ENCODE data around the gene FAM185A.

DNA sequence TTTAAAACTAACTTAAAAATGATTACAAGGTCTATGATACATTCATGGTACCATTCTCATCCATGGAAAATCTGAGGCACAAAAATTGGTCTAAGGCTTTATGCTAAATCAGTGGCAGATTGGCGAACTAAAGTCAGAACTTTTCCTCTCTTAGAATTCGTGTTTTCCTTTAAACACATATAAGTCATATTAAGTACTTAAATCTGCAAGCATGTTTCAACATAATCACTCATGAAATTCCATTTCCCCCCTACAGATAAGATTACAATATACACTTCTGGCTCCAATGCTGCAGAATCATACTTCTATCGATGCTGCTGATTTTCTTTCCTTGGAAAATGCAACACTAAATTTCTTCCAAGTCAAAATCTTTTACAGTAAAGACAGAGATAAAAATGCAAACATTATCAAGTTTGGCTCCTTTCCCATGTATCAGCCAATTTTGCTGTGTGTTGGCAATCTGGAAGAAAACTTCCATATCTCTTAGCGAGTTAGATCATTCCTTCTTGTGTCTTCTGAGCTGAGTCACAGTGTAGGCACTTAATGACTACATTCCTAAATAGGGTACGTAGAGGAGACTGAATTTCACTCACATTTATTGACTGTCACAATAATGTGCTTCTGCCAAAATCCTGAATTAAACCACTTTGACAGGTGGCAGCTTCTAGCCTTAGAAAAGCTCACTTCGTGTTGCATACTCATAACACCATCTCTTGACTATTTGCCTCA, 87.6 kb downstream of the FAM185A start:
- TF ChIP-seq, protein P1, sequence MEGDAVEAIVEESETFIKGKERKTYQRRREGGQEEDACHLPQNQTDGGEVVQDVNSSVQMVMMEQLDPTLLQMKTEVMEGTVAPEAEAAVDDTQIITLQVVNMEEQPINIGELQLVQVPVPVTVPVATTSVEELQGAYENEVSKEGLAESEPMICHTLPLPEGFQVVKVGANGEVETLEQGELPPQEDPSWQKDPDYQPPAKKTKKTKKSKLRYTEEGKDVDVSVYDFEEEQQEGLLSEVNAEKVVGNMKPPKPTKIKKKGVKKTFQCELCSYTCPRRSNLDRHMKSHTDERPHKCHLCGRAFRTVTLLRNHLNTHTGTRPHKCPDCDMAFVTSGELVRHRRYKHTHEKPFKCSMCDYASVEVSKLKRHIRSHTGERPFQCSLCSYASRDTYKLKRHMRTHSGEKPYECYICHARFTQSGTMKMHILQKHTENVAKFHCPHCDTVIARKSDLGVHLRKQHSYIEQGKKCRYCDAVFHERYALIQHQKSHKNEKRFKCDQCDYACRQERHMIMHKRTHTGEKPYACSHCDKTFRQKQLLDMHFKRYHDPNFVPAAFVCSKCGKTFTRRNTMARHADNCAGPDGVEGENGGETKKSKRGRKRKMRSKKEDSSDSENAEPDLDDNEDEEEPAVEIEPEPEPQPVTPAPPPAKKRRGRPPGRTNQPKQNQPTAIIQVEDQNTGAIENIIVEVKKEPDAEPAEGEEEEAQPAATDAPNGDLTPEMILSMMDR (IDR thresholded peaks at IDR 0.05): no peak
- TF ChIP-seq POLR2A (IDR thresholded peaks at IDR 0.05): no peak
- TF ChIP-seq EP300 (IDR thresholded peaks at IDR 0.05): no peak
